CD4-positive, alpha-beta T cell treated with Interleukin-17A for 4 hours (primary cell): Measurements from ENCODE around the gene CEACAM5.

Experiments used
- DNase-seq: peaks from one replicate; pipeline ENCODE4 v3.0.0-alpha.2; 2020; ENCODE audit warnings: mixed read lengths

Gene CEACAM5

GRCh38 chr19:41708481-41708880 is at the start of gene CEACAM5:
TSS of gene CEACAM5 (plus strand) at chr19:41708626. CDS start at chr19:41708732, 106 bp downstream.
- no peak for DNase-seq

GRCh38 chr19:41666075-41666474 is 42.4 kb upstream of the CEACAM5 start:
- no peak for DNase-seq

- no peak for DNase-seq
These were observed 40.1 kb upstream of the CEACAM5 start for GRCh38 chr19:41668315-41668714.

- no peak for DNase-seq
These were observed 37.7 kb upstream of the CEACAM5 start for GRCh38 chr19:41670755-41671154.

GRCh38 chr19:41671486-41671885 is 36.9 kb upstream of the CEACAM5 start:
- no peak for DNase-seq

- no peak for DNase-seq
These were observed 26.0 kb upstream of the CEACAM5 start for GRCh38 chr19:41682437-41682836.

GRCh38 chr19:41687419-41687818 is 21.0 kb upstream of the CEACAM5 start:
- no peak for DNase-seq

- no peak for DNase-seq
These were observed 20.3 kb upstream of the CEACAM5 start, which contains the start of gene CEACAM7 for GRCh38 chr19:41688098-41688497. TSS of gene CEACAM7 (minus strand) at chr19:41688270. CDS start at chr19:41688165, 105 bp downstream.

GRCh38 chr19:41688687-41689086 is 19.7 kb upstream of the CEACAM5 start:
- DNase-seq, result no peak

GRCh38 chr19:41689993-41690800 is 18.2 kb upstream of the CEACAM5 start:
- no peak for DNase-seq

GRCh38 chr19:41690801-41691065 is 17.7 kb upstream of the CEACAM5 start:
- DNase-seq, result no peak

- peak; percentile 23 for DNase-seq
These were observed 17.0 kb upstream of the CEACAM5 start for GRCh38 chr19:41691268-41691970.

- no peak for DNase-seq
These were observed 14.2 kb upstream of the CEACAM5 start for GRCh38 chr19:41694196-41694595.

GRCh38 chr19:41694831-41695635 is 13.4 kb upstream of the CEACAM5 start:
- DNase-seq, result no peak

GRCh38 chr19:41695745-41696144 is 12.7 kb upstream of the CEACAM5 start:
- DNase-seq, result no peak

- DNase-seq, result no peak
These were observed 11.8 kb upstream of the CEACAM5 start for GRCh38 chr19:41696402-41697197.

- DNase-seq, result no peak
These were observed 11.1 kb upstream of the CEACAM5 start for GRCh38 chr19:41697198-41697855.

- DNase-seq, result no peak
These were observed 9.6 kb upstream of the CEACAM5 start for GRCh38 chr19:41698746-41699230.

- no peak for DNase-seq
These were observed 9.0 kb upstream of the CEACAM5 start for GRCh38 chr19:41699231-41699967.

- no peak for DNase-seq
These were observed 8.5 kb upstream of the CEACAM5 start for GRCh38 chr19:41699968-41700323.
